ENCODE measurements around the gene SPDEF.

The SPDEF gene

GRCh38 chr6:34564181-34564580, 8.1 kb upstream of the SPDEF start:
- no peak for DNase-seq
- no CpG with 5 or more reads among the region's 5 CpGs for WGBS (ENCODE audit: extremely low coverage, insufficient coverage, low lambda C conversion rate)

GRCh38 chr6:34563513-34563870, 7.4 kb upstream of the SPDEF start:
- no peaks in the 10 kb centered on the region for H3K79me1 ChIP-seq (ENCODE audit: low read length)
- H4K8ac ChIP-seq (ENCODE audit: low read depth, low read length) = no peak overlapping the region
- H3K27me3 ChIP-seq (ENCODE audit: insufficient read depth, low read length, poor library complexity) = no peaks in the 10 kb centered on the region
- H2BK5ac ChIP-seq (ENCODE audit: low read length) = no peak overlapping the region
- no peak overlapping the region for H3K4me3 ChIP-seq (ENCODE audit: low read length)
- WGBS (ENCODE audit: extremely low coverage, insufficient coverage, low lambda C conversion rate) = no CpG with 5 or more reads among the region's 7 CpGs
- peak; percentile 26 for DNase-seq
- H3K56ac ChIP-seq (ENCODE audit: low read length) = no peak overlapping the region
- no peak overlapping the region for H3K4me2 ChIP-seq (ENCODE audit: low read length)
- no peak overlapping the region for H3K18ac ChIP-seq (ENCODE audit: low read length)
- no peak overlapping the region for H3K23ac ChIP-seq (ENCODE audit: low read length)
- H4K5ac ChIP-seq (ENCODE audit: low read length) = no peak overlapping the region
- H3K9ac ChIP-seq (ENCODE audit: low read length) = no peak overlapping the region
- no peaks in the 10 kb centered on the region for H3K79me2 ChIP-seq (ENCODE audit: control insufficient read depth, insufficient read depth, low read length)
- H3K4me1 ChIP-seq (ENCODE audit: control insufficient read depth, low read depth, low read length) = peaks cover 18% of the 10 kb centered on the region
- no peak overlapping the region for H3K4ac ChIP-seq (ENCODE audit: low read depth, low read length)
- H3K27ac ChIP-seq (ENCODE audit: low read depth, low read length) = no peak overlapping the region
- H2BK120ac ChIP-seq (ENCODE audit: low read depth, low read length) = no peak overlapping the region
- H3K36me3 ChIP-seq (ENCODE audit: control insufficient read depth, insufficient read depth, low read length) = no peaks in the 10 kb centered on the region
- no peak overlapping the region for H2AK5ac ChIP-seq (ENCODE audit: low read length)
- H2BK15ac ChIP-seq (replicated peaks; ENCODE audit: low read depth) = no peak overlapping the region

More at GRCh38 chr6:34564181-34564580, 8.1 kb upstream of the SPDEF start:
- Histone ChIP-seq H2BK15ac (replicated peaks; ENCODE audit: low read depth) (no peak overlapping the region), H4K5ac (ENCODE audit: low read length) (no peak overlapping the region), H3K56ac (ENCODE audit: low read length) (no peak overlapping the region), H3K79me1 (ENCODE audit: low read length) (no peaks in the 10 kb centered on the region), H2BK120ac (ENCODE audit: low read depth, low read length) (no peak overlapping the region), H3K27ac (ENCODE audit: low read depth, low read length) (no peak overlapping the region), H3K18ac (ENCODE audit: low read length) (no peak overlapping the region), H2BK5ac (ENCODE audit: low read length) (no peak overlapping the region), H3K4me2 (ENCODE audit: low read length) (no peak overlapping the region), H3K9ac (ENCODE audit: low read length) (no peak overlapping the region), H3K4me3 (ENCODE audit: low read length) (no peak overlapping the region), H3K27me3 (ENCODE audit: insufficient read depth, low read length, poor library complexity) (no peaks in the 10 kb centered on the region), H3K36me3 (ENCODE audit: control insufficient read depth, insufficient read depth, low read length) (no peaks in the 10 kb centered on the region), H3K79me2 (ENCODE audit: control insufficient read depth, insufficient read depth, low read length) (no peaks in the 10 kb centered on the region), H2AK5ac (ENCODE audit: low read length) (no peak overlapping the region), H3K23ac (ENCODE audit: low read length) (no peak overlapping the region), H4K8ac (ENCODE audit: low read depth, low read length) (no peak overlapping the region), H3K4me1 (ENCODE audit: control insufficient read depth, low read depth, low read length) (peaks cover 18% of the 10 kb centered on the region), H3K4ac (ENCODE audit: low read depth, low read length) (no peak overlapping the region)

GRCh38 chr6:34562861-34563512, 6.9 kb upstream of the SPDEF start:
- no peaks in the 10 kb centered on the region for H3K79me1 ChIP-seq (ENCODE audit: low read length)
- H3K4me1 ChIP-seq (ENCODE audit: control insufficient read depth, low read depth, low read length) = peaks cover 18% of the 10 kb centered on the region
- no peak overlapping the region for H2BK5ac ChIP-seq (ENCODE audit: low read length)
- H3K4me3 ChIP-seq (ENCODE audit: low read length) = no peak overlapping the region
- H3K4ac ChIP-seq (ENCODE audit: low read depth, low read length) = no peak overlapping the region
- no peak overlapping the region for H3K9ac ChIP-seq (ENCODE audit: low read length)
- no peak overlapping the region for H3K27ac ChIP-seq (ENCODE audit: low read depth, low read length)
- no peaks in the 10 kb centered on the region for H3K27me3 ChIP-seq (ENCODE audit: insufficient read depth, low read length, poor library complexity)
- H3K79me2 ChIP-seq (ENCODE audit: control insufficient read depth, insufficient read depth, low read length) = no peaks in the 10 kb centered on the region
- no peak overlapping the region for H3K23ac ChIP-seq (ENCODE audit: low read length)
- H3K4me2 ChIP-seq (ENCODE audit: low read length) = no peak overlapping the region
- H3K56ac ChIP-seq (ENCODE audit: low read length) = peak overlapping the region; percentile 17
- no peak overlapping the region for H2AK5ac ChIP-seq (ENCODE audit: low read length)
- H2BK15ac ChIP-seq (replicated peaks; ENCODE audit: low read depth) = no peak overlapping the region
- no peak overlapping the region for H3K18ac ChIP-seq (ENCODE audit: low read length)
- WGBS (ENCODE audit: extremely low coverage, insufficient coverage, low lambda C conversion rate) = no CpG with 5 or more reads among the region's 15 CpGs
- no peaks in the 10 kb centered on the region for H3K36me3 ChIP-seq (ENCODE audit: control insufficient read depth, insufficient read depth, low read length)
- no peak overlapping the region for H2BK120ac ChIP-seq (ENCODE audit: low read depth, low read length)
- DNase-seq = peak; percentile 37
- no peak overlapping the region for H4K8ac ChIP-seq (ENCODE audit: low read depth, low read length)
- no peak overlapping the region for H4K5ac ChIP-seq (ENCODE audit: low read length)

GRCh38 chr6:34562350-34562749, 6.2 kb upstream of the SPDEF start:
- Histone ChIP-seq H3K27me3 (ENCODE audit: insufficient read depth, low read length, poor library complexity) (no peaks in the 10 kb centered on the region), H3K27ac (ENCODE audit: low read depth, low read length) (no peak overlapping the region), H4K8ac (ENCODE audit: low read depth, low read length) (no peak overlapping the region), H3K4me2 (ENCODE audit: low read length) (no peak overlapping the region), H4K5ac (ENCODE audit: low read length) (no peak overlapping the region), H3K79me2 (ENCODE audit: control insufficient read depth, insufficient read depth, low read length) (no peaks in the 10 kb centered on the region), H3K23ac (ENCODE audit: low read length) (no peak overlapping the region), H3K56ac (ENCODE audit: low read length) (peak overlapping the region; percentile 11), H3K4me1 (ENCODE audit: control insufficient read depth, low read depth, low read length) (peaks cover 18% of the 10 kb centered on the region), H3K36me3 (ENCODE audit: control insufficient read depth, insufficient read depth, low read length) (no peaks in the 10 kb centered on the region), H2BK15ac (replicated peaks; ENCODE audit: low read depth) (no peak overlapping the region), H3K4me3 (ENCODE audit: low read length) (no peak overlapping the region), H3K18ac (ENCODE audit: low read length) (no peak overlapping the region), H3K9ac (ENCODE audit: low read length) (no peak overlapping the region), H2BK5ac (ENCODE audit: low read length) (no peak overlapping the region), H3K79me1 (ENCODE audit: low read length) (no peaks in the 10 kb centered on the region), H2AK5ac (ENCODE audit: low read length) (peak overlapping the region; percentile 33), H2BK120ac (ENCODE audit: low read depth, low read length) (no peak overlapping the region), H3K4ac (ENCODE audit: low read depth, low read length) (no peak overlapping the region)
- DNase-seq = no peak
- WGBS (ENCODE audit: extremely low coverage, insufficient coverage, low lambda C conversion rate) = no CpG with 5 or more reads among the region's 10 CpGs

- Histone ChIP-seq H3K4me3 (ENCODE audit: low read length) (no peak overlapping the region), H3K79me1 (ENCODE audit: low read length) (no peaks in the 10 kb centered on the region), H3K9ac (ENCODE audit: low read length) (no peak overlapping the region), H2BK15ac (replicated peaks; ENCODE audit: low read depth) (no peak overlapping the region), H3K56ac (ENCODE audit: low read length) (peak overlapping the region; percentile 20), H2BK120ac (ENCODE audit: low read depth, low read length) (no peak overlapping the region), H3K27ac (ENCODE audit: low read depth, low read length) (peak overlapping the region; percentile 13), H2BK5ac (ENCODE audit: low read length) (peak overlapping the region; percentile 64), H3K18ac (ENCODE audit: low read length) (no peak overlapping the region), H3K27me3 (ENCODE audit: insufficient read depth, low read length, poor library complexity) (no peaks in the 10 kb centered on the region), H3K23ac (ENCODE audit: low read length) (no peak overlapping the region), H3K4me2 (ENCODE audit: low read length) (no peak overlapping the region), H4K5ac (ENCODE audit: low read length) (no peak overlapping the region), H3K79me2 (ENCODE audit: control insufficient read depth, insufficient read depth, low read length) (no peaks in the 10 kb centered on the region), H4K8ac (ENCODE audit: low read depth, low read length) (no peak overlapping the region), H3K4me1 (ENCODE audit: control insufficient read depth, low read depth, low read length) (peaks cover 18% of the 10 kb centered on the region), H2AK5ac (ENCODE audit: low read length) (peak overlapping the region; percentile 49), H3K4ac (ENCODE audit: low read depth, low read length) (no peak overlapping the region), H3K36me3 (ENCODE audit: control insufficient read depth, insufficient read depth, low read length) (no peaks in the 10 kb centered on the region)
- no CpG with 5 or more reads among the region's 2 CpGs for WGBS (ENCODE audit: extremely low coverage, insufficient coverage, low lambda C conversion rate)
- DNase-seq = peak; percentile 96
These were observed 5.0 kb upstream of the SPDEF start for GRCh38 chr6:34561227-34561530.

Measured in mesendoderm (in vitro differentiated cells).